Calu3 (cell line): Measurements from ENCODE around the gene E2F3. TPM values are rescaled to one million over a fixed set of nuclear protein-coding genes. Genes with fewer than 3 reads are reported as not detected.

Source experiments
- BruUV-seq: library from RNA; stranded (reverse); fragments of 400-500 nt; replicated peaks from 2 replicates; lab custom pipeline; 2021; lab: Mats Ljungman, UMichigan
- CTCF ChIA-PET: fragments of 300-600 bp; sonication (Branson Sonifier 250); formaldehyde crosslinking; loops from one replicate; lab custom pipeline; 2022; ENCODE audit warnings: antibody characterized with exemption; lab: Charles Lee
- DNase-seq: peaks from one replicate; pipeline ENCODE4 v3.0.0; 2022
- H3K27ac Mint-ChIP-seq: one replicate; pipeline ENCODE4 v1.8.0; 2022; ENCODE audit warnings: mixed read lengths; ENCODE audit not compliant: unreplicated experiment
- H3K27me3 Mint-ChIP-seq: one replicate; pipeline ENCODE4 v1.8.0; 2022; ENCODE audit warnings: mixed read lengths; ENCODE audit not compliant: unreplicated experiment
- H3K36me3 Mint-ChIP-seq: one replicate; pipeline ENCODE4 v1.8.0; 2022; ENCODE audit warnings: mild to moderate bottlenecking, moderate library complexity, mixed read lengths; ENCODE audit not compliant: insufficient read depth, unreplicated experiment
- H3K4me1 Mint-ChIP-seq: one replicate; pipeline ENCODE4 v1.8.0; 2022; ENCODE audit warnings: mild to moderate bottlenecking, low read depth, mixed read lengths; ENCODE audit not compliant: unreplicated experiment
- H3K4me3 Mint-ChIP-seq: one replicate; pipeline ENCODE4 v1.8.0; 2022; ENCODE audit warnings: mild to moderate bottlenecking, low read depth, moderate library complexity, mixed read lengths; ENCODE audit not compliant: unreplicated experiment
- H3K9me3 Mint-ChIP-seq: one replicate; pipeline ENCODE4 v1.8.0; 2022; ENCODE audit warnings: low read depth, mixed read lengths; ENCODE audit not compliant: unreplicated experiment
- CTCF ChIP-seq: fragments of 200-600 bp; IDR thresholded peaks from one replicate; pipeline ENCODE4 v1.8.0; 2022; ENCODE audit warnings: antibody characterized with exemption; ENCODE audit not compliant: unreplicated experiment
- intact Hi-C: fragments of 100-400 bp; cut with micrococcal nuclease; formaldehyde crosslinking; loops from one replicate; pipeline ENCODE4 v1.10.0; 2022; ENCODE audit not compliant: unreplicated experiment
- total RNA-seq: library from RNA; stranded (reverse); gene quantifications from 2 replicates; pipeline ENCODE4 v1.2.3, GENCODE V29; 2022

Gene E2F3
- total RNA-seq, 1 experiment from 2014 or later, result 69.8 TPM

- no TSS peak for BruUV-seq
- no peak for DNase-seq
- H3K27me3 Mint-ChIP-seq, result no peaks in the 10 kb centered on the region
- no peaks in the 10 kb centered on the region for H3K4me1 Mint-ChIP-seq
- no peak overlapping the region for H3K4me3 Mint-ChIP-seq
- no peak for TF ChIP-seq CTCF
- CTCF ChIA-PET, result interaction anchor here (0.7 kb wide), 1 partner anchor 1999 kb away, joined by 3 read pairs; no protein-coding TSS in a partner anchor
- H3K9me3 Mint-ChIP-seq, result peaks cover 4% of the 10 kb centered on the region
- H3K27ac Mint-ChIP-seq, result no peak overlapping the region
- intact Hi-C loops, result no loop called here
- no peaks in the 10 kb centered on the region for H3K36me3 Mint-ChIP-seq
Measured at GRCh38 chr6:20370801-20371200, 30.9 kb upstream of the E2F3 start.

- no peak overlapping the region for H3K4me3 Mint-ChIP-seq
- H3K4me1 Mint-ChIP-seq, result peaks cover 25% of the 10 kb centered on the region
- no TSS peak for BruUV-seq
- CTCF ChIA-PET, result interaction anchor here (0.7 kb wide), 1 partner anchor 43 kb away, joined by 3 read pairs; no protein-coding TSS in a partner anchor
- H3K27ac Mint-ChIP-seq, result no peak overlapping the region
- H3K9me3 Mint-ChIP-seq, result peaks cover 4% of the 10 kb centered on the region
- no peaks in the 10 kb centered on the region for H3K36me3 Mint-ChIP-seq
- TF ChIP-seq CTCF, result no peak
- intact Hi-C loops, result no loop called here
- no peaks in the 10 kb centered on the region for H3K27me3 Mint-ChIP-seq
- no peak for DNase-seq
Measured at GRCh38 chr6:20375436-20375835, 26.2 kb upstream of the E2F3 start.

DNA sequence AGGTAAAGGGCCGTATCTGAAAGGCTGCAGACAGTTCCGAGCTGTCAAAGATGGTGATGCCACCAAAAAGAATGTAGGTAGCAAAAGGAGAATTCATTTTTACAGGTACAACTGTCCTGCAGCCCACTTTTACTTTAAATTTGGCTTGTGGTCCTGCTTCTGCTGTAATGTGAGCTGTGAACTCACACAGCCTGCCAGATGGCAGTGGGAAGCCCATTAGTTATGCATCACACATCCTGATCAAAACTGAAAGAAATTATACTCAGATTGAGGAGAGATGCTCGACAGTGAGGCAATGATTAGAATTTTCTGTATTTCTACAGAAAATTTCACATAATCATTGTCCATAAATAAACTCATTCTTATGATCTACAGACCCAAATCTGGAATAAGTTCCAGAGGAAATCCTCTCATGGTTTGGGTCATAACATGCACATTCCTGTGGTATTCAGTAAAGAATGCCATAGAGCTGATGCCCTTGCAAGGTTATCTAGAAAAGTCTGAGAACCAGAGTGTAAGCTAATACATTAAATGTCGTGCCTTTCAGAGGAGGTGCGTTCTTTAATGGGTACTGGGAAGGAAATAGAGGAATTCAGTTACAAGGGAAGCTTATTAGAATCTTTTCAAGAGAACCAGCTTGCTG, 23.9 kb upstream of the E2F3 start:
- intact Hi-C loops, result no loop called here
- H3K9me3 Mint-ChIP-seq, result no peaks in the 10 kb centered on the region
- DNase-seq, result no peak
- H3K27ac Mint-ChIP-seq, result peak overlapping the region; percentile 4
- H3K27me3 Mint-ChIP-seq, result no peaks in the 10 kb centered on the region
- CTCF ChIA-PET, result interaction anchor here (0.5 to 2.9 kb wide), 5 partner anchors 22 to 557 kb away, joined by 3 to 13 read pairs (median 4); no protein-coding TSS in a partner anchor
- no peak overlapping the region for H3K4me3 Mint-ChIP-seq
- peaks cover 35% of the 10 kb centered on the region for H3K4me1 Mint-ChIP-seq
- no peaks in the 10 kb centered on the region for H3K36me3 Mint-ChIP-seq
- no peak for TF ChIP-seq CTCF
- BruUV-seq, result no TSS peak

DNA sequence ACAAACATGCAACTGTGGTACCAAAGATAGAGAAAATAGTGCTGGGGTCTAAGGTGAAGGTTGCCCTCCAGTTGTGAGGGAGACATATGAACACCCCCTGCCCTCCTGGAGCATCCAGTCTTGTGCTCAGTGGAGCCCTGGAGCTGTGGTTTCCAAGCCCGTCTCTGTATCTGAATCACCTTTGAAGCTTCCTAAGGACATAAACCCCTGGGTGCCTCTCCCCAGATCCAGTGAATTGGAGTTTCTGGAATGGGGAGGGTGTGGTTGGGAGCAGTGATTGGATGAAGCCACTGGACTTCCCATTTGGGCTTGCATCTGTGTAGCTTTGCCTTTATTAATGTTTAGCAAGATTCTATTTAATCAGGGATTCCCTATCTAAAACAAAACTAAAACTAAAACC, 22.4 kb upstream of the E2F3 start:
- Mint-ChIP-seq H3K27ac (no peak overlapping the region), H3K4me1 (peaks cover 35% of the 10 kb centered on the region), H3K9me3 (no peaks in the 10 kb centered on the region), H3K4me3 (no peak overlapping the region), H3K36me3 (no peaks in the 10 kb centered on the region), H3K27me3 (no peaks in the 10 kb centered on the region)
- no TSS peak for BruUV-seq
- CTCF ChIA-PET, result interaction anchor here (0.6 to 2.9 kb wide), 5 partner anchors 21 to 252 kb away, joined by 3 to 13 read pairs (median 3); no protein-coding TSS in a partner anchor
- no peak for TF ChIP-seq CTCF
- intact Hi-C loops, result no loop called here
- no peak for DNase-seq
